Type B pancreatic cell (in vitro differentiated cells): ENCODE data around the gene UMOD. TPM values are rescaled to one million over a fixed set of nuclear protein-coding genes. Genes with fewer than 3 reads are reported as not detected.
A peak's percentile ranks its signal among the peaks of the same experiment; 100 is the strongest.

Source experiments
- DNase-seq: peaks from one replicate; pipeline ENCODE4 v3.0.0; 2021; ENCODE audit warnings: mixed read lengths; ENCODE audit not compliant: unreplicated experiment; ENCODE audit errors: extremely low spot score
- H3K27ac Mint-ChIP-seq: 2 replicates; pipeline ENCODE4 v1.8.0; 2021; ENCODE audit warnings: mild to moderate bottlenecking, mixed read lengths
- H3K27me3 Mint-ChIP-seq: 2 replicates; pipeline ENCODE4 v1.8.0; 2021; ENCODE audit warnings: mixed read lengths
- H3K36me3 Mint-ChIP-seq: 2 replicates; pipeline ENCODE4 v1.8.0; 2021; ENCODE audit warnings: mixed read lengths
- H3K4me1 Mint-ChIP-seq: one replicate; pipeline ENCODE4 v1.8.0; 2021; ENCODE audit warnings: mixed read lengths; ENCODE audit not compliant: unreplicated experiment
- H3K4me3 Mint-ChIP-seq: 2 replicates; pipeline ENCODE4 v1.8.0; 2021; ENCODE audit warnings: mild to moderate bottlenecking, mixed read lengths
- H3K9me3 Mint-ChIP-seq: 2 replicates; pipeline ENCODE4 v1.8.0; 2021; ENCODE audit warnings: mixed read lengths
- CTCF ChIP-seq: fragments of 200-600 bp; sonication (generic); conservative IDR thresholded peaks from 2 replicates; pipeline ENCODE4 v1.5.0; 2021; ENCODE audit warnings: antibody characterized with exemption, mild to moderate bottlenecking
- total RNA-seq: library from RNA; stranded (reverse); gene quantifications from 2 replicates; pipeline ENCODE4 v1.2.1, GENCODE V29; 2021; ENCODE audit warnings: low replicate concordance

Gene UMOD
- total RNA-seq, 1 donor from 2014 or later, result not detected

GRCh38 chr16:20333120-20333519, 19.4 kb downstream of the UMOD start:
- Mint-ChIP-seq H3K27ac (no peak overlapping the region), H3K27me3 (peaks cover 16% of the 10 kb centered on the region), H3K36me3 (no peaks in the 10 kb centered on the region), H3K4me3 (no peak overlapping the region), H3K4me1 (no peaks in the 10 kb centered on the region), H3K9me3 (no peaks in the 10 kb centered on the region)
- DNase-seq, result no peak
- TF ChIP-seq CTCF, result no peak

GRCh38 chr16:20332411-20332810, 20.1 kb downstream of the UMOD start:
- Mint-ChIP-seq H3K27me3 (peaks cover 16% of the 10 kb centered on the region), H3K9me3 (no peaks in the 10 kb centered on the region), H3K4me3 (no peak overlapping the region), H3K27ac (no peak overlapping the region), H3K36me3 (no peaks in the 10 kb centered on the region), H3K4me1 (no peaks in the 10 kb centered on the region)
- no peak for DNase-seq
- TF ChIP-seq CTCF, result no peak

GRCh38 chr16:20331635-20332034, 20.9 kb downstream of the UMOD start:
- H3K27me3 Mint-ChIP-seq, result peaks cover 16% of the 10 kb centered on the region
- H3K36me3 Mint-ChIP-seq, result no peaks in the 10 kb centered on the region

GRCh38 chr16:20329392-20330138, 22.9 kb downstream of the UMOD start:
- Mint-ChIP-seq H3K27me3 (peaks cover 16% of the 10 kb centered on the region), H3K27ac (no peak overlapping the region), H3K4me3 (no peak overlapping the region), H3K4me1 (no peaks in the 10 kb centered on the region), H3K9me3 (no peaks in the 10 kb centered on the region), H3K36me3 (no peaks in the 10 kb centered on the region)
- no peak for DNase-seq
- no peak for TF ChIP-seq CTCF

More at GRCh38 chr16:20331635-20332034, 20.9 kb downstream of the UMOD start:
- H3K9me3 Mint-ChIP-seq, result no peaks in the 10 kb centered on the region
- no peak overlapping the region for H3K27ac Mint-ChIP-seq
- TF ChIP-seq CTCF, result no peak
- H3K4me3 Mint-ChIP-seq, result no peak overlapping the region
- DNase-seq, result no peak
- H3K4me1 Mint-ChIP-seq, result no peaks in the 10 kb centered on the region

- Mint-ChIP-seq H3K9me3 (no peaks in the 10 kb centered on the region), H3K27ac (no peak within 1 kb of the TSS), H3K4me1 (no peaks in the 10 kb centered on the region), H3K4me3 (no peak within 1 kb of the TSS), H3K36me3 (no peaks in the 10 kb centered on the region), H3K27me3 (peaks cover 19% of the 10 kb centered on the region)
- TF ChIP-seq CTCF, result peak; percentile 27
- no peak for DNase-seq
Measured at GRCh38 chr16:20327444-20328041, 25.0 kb downstream of the UMOD start, which contains the start of gene GP2. GP2 (minus strand) TSS chr16:20327513; CDS start chr16:20326431, 1,082 bp downstream.
